PFSK-1 (cell line): ENCODE data around the gene TAGAP.

ENCODE experiments used
- FOXP2 ChIP-seq: optimal IDR thresholded peaks from 2 replicates; pipeline ENCODE3; 2011; ENCODE audit warnings: borderline replicate concordance, control low read depth, inconsistent platforms; ENCODE audit not compliant: insufficient read depth; ENCODE audit errors: extremely low read length, extremely low read depth
- POLR2AphosphoS5 ChIP-seq: IDR thresholded peaks from 2 replicates; pipeline ENCODE4 v1.6.1; 2012; ENCODE audit warnings: low read depth, mild to moderate bottlenecking, control low read depth, low read length, moderate library complexity
- SIN3A ChIP-seq: IDR thresholded peaks from 2 replicates; pipeline ENCODE4 v1.6.1; 2012; ENCODE audit warnings: mild to moderate bottlenecking, low read length, moderate library complexity, borderline replicate concordance; ENCODE audit not compliant: insufficient read depth
- TAF1 ChIP-seq: IDR thresholded peaks from 2 replicates; pipeline ENCODE4 v1.6.1; 2012; ENCODE audit warnings: low read length, control low read depth, borderline replicate concordance; ENCODE audit not compliant: insufficient read depth
- TF ChIP-seq, protein P1 (sequence below), 2 experiments: IDR thresholded peaks; 2 replicates each; pipeline versions ENCODE4 v1.6.1 to v1.8.0; 2011 to 2012; ENCODE audit warnings: low read depth in 2 of 2, low read length in 2 of 2, control low read depth in 1 of 2, inconsistent platforms in 1 of 2, mild to moderate bottlenecking in 1 of 2, moderate library complexity in 1 of 2; ENCODE audit not compliant: insufficient read depth in 1 of 2

TAGAP gene

DNA sequence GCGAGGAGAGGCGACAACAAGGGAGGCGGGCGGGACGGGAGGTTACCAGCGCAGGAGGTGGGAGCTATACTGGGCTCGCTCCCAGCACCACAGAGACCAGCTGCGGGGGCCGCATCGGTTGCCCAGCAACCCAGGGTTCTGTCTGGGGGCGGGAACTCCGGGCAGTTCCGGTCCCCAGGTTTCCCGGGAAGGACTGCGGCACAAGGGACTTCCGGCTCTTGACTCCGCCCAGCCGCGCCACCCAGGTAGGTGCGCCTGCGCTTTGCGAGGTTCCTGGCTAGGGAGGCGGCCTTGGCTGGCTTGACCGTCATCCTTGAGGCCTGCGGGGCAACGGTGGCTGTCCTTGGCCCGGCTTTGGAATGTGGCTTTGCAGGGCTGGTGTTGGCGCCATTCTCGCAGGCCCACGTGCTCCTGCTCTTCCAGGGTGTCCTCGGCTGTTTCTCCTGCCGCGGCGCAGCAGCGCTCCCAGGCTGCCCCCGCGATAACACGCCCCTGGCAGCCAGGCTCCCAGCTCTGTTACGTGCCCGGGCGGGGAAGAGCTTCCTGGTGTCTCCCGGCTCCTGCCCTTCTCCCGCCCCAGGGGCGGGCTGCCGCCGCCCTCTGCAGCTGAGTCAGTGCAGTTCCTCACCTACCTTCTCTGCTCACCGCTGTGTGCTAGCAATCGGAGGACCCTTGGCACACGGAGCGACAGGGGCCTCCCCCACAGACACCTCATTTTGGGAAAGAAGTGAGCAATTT is 45.0 kb downstream of the TAGAP start, which contains the start of gene RSPH3:
Gene RSPH3 (minus strand): TSS at position 537 of the 738 bp plus-strand sequence. CDS start 652 bp downstream, outside the sequence.
- TF ChIP-seq SIN3A (0 out of 2 replicates have a peak, but pooled peaks have one; percentile 62), POLR2AphosphoS5 (peak; percentile 97), TAF1 (peak; percentile 76; the same call in 1 of the 2 replicates), FOXP2 (peak; percentile 54)
- TF ChIP-seq, protein P1, sequence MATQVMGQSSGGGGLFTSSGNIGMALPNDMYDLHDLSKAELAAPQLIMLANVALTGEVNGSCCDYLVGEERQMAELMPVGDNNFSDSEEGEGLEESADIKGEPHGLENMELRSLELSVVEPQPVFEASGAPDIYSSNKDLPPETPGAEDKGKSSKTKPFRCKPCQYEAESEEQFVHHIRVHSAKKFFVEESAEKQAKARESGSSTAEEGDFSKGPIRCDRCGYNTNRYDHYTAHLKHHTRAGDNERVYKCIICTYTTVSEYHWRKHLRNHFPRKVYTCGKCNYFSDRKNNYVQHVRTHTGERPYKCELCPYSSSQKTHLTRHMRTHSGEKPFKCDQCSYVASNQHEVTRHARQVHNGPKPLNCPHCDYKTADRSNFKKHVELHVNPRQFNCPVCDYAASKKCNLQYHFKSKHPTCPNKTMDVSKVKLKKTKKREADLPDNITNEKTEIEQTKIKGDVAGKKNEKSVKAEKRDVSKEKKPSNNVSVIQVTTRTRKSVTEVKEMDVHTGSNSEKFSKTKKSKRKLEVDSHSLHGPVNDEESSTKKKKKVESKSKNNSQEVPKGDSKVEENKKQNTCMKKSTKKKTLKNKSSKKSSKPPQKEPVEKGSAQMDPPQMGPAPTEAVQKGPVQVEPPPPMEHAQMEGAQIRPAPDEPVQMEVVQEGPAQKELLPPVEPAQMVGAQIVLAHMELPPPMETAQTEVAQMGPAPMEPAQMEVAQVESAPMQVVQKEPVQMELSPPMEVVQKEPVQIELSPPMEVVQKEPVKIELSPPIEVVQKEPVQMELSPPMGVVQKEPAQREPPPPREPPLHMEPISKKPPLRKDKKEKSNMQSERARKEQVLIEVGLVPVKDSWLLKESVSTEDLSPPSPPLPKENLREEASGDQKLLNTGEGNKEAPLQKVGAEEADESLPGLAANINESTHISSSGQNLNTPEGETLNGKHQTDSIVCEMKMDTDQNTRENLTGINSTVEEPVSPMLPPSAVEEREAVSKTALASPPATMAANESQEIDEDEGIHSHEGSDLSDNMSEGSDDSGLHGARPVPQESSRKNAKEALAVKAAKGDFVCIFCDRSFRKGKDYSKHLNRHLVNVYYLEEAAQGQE (IDR thresholded peaks at IDR 0.05; ENCODE audit: insufficient read depth in 1 of 2, low read depth in 2 of 2, low read length in 2 of 2) = peak in 1 of 2 experiments; percentile 52; a peak in 1 of 4 replicates

DNA sequence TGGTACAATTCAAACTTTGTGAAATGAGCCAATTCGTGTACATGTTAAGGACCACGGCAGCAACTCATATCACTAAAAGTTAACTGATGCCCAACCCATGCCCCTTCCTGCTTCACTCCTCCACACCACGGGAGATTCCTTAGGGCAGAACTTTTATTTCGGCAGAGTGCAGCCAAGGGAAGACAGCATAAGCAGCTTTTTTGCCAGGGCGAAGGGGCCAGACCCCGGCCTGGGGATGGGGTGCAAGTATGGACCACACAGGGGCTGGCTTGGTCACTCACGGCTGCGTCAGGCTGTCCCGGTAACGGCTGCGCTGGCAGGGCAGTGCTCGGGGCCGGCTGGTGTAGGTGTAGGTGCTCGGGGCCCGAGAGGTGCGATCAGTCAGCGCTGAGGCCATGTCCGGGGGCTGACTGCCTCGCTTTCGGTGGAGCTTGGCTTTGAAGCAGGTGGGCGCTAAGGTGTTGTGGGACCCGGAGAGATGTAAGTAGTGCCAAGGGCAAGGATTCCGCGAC is 45.6 kb downstream of the TAGAP start:
- TF ChIP-seq SIN3A (no peak), FOXP2 (no peak), POLR2AphosphoS5 (no peak), TAF1 (no peak)
- TF ChIP-seq, protein P1 (IDR thresholded peaks at IDR 0.05; ENCODE audit: insufficient read depth in 1 of 2, low read depth in 2 of 2, low read length in 2 of 2) = no peak

DNA sequence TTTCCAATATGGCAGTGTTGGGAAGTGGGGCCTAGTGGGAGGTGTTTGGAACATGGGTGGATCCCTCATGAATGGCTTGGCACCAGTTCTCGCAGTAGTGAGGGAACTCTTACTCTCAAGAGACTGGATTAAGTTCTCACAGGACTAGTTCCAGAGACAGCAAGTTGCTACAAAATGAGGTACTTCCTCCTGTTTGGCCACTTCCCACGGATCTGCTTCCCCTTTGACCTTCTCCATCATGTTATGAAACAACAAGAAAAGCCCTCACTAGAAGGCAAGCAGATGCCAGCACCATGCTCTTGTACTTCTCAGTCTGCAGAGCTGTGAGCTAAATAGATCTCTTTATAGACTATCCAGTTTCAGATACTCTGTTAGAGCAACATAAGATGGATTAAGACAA is 47.9 kb downstream of the TAGAP start:
- TF ChIP-seq, protein P1 (IDR thresholded peaks at IDR 0.05; ENCODE audit: insufficient read depth in 1 of 2, low read depth in 2 of 2, low read length in 2 of 2) = no peak
- TF ChIP-seq SIN3A = no peak
- no peak for TF ChIP-seq TAF1
- TF ChIP-seq POLR2AphosphoS5 = no peak
- TF ChIP-seq FOXP2 = no peak

GRCh38 chr6:158993639-158994038 is 51.2 kb downstream of the TAGAP start:
- TF ChIP-seq TAF1 = no peak
- TF ChIP-seq, protein P1 (IDR thresholded peaks at IDR 0.05; ENCODE audit: insufficient read depth in 1 of 2, low read depth in 2 of 2, low read length in 2 of 2) = no peak
